Measurements from ENCODE around the gene FAXDC2.

FAXDC2 gene, protein sequence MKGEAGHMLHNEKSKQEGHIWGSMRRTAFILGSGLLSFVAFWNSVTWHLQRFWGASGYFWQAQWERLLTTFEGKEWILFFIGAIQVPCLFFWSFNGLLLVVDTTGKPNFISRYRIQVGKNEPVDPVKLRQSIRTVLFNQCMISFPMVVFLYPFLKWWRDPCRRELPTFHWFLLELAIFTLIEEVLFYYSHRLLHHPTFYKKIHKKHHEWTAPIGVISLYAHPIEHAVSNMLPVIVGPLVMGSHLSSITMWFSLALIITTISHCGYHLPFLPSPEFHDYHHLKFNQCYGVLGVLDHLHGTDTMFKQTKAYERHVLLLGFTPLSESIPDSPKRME

DNA sequence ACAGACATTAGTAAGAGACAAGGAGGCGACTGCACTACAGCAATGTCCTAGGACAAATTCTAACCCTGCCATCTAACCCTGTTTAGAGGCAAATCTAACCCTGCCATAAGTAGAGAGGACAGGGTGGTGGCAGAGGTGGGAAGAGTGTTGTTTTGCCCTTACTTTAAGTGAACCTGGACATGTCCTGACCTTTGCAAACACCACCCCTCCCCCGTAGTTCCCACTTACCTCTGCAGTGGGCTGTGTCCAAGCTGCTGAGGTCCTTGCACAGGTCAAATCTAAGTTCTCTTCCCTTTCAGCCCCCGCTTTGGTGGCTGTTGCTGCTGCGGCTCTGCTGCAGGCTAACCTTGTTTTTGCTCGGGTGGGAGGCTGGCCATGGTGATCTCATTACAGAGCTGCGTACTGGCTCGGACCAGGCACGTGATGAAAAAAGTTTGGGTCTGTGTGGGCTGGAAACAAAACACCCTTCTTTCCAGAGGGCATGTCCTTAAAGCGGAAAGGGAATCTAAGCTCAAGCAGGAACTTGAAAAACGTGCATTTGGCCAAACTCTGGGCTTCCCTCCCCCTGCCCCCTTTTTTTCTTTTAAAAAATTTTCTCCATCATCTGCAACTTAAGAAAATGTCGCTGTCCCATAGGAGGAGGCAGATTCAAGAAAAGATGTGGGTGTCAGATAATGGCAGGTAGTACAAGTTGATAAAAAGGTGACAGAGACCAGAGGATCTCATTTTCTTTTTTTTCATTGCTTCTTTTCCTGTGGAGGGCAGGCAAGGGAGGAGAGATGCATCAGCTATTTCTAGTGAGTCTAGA is at the start of gene FAXDC2:
Gene FAXDC2 (minus strand): TSS at position 349 of the 808 bp plus-strand sequence. CDS start 12,425 bp downstream, outside the sequence.
- TF ChIP-seq, protein P1, sequence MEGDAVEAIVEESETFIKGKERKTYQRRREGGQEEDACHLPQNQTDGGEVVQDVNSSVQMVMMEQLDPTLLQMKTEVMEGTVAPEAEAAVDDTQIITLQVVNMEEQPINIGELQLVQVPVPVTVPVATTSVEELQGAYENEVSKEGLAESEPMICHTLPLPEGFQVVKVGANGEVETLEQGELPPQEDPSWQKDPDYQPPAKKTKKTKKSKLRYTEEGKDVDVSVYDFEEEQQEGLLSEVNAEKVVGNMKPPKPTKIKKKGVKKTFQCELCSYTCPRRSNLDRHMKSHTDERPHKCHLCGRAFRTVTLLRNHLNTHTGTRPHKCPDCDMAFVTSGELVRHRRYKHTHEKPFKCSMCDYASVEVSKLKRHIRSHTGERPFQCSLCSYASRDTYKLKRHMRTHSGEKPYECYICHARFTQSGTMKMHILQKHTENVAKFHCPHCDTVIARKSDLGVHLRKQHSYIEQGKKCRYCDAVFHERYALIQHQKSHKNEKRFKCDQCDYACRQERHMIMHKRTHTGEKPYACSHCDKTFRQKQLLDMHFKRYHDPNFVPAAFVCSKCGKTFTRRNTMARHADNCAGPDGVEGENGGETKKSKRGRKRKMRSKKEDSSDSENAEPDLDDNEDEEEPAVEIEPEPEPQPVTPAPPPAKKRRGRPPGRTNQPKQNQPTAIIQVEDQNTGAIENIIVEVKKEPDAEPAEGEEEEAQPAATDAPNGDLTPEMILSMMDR (conservative IDR thresholded peaks at IDR 0.05): no peak
- H3K27ac ChIP-seq: no peak within 1 kb of the TSS

DNA sequence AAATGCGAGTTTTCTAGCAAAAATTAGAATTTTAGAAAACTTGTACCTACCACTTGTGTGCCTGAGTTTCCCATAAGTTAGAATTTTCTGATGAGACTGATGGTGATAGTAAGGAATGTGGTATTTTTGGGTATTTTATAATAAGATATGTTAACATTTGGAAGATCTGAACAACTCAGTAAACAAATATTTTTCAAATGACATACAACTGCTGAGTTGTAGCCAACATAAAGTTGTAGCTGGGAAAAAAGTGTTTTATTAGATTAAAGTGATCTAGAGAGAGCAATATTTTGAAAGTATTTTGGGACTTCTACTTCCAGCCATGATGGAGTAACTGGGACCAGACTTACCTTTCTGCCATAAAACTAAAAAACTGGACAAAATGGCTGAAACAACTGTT is 49.7 kb upstream of the FAXDC2 start:
- H3K27ac ChIP-seq: no peak overlapping the region
- TF ChIP-seq, protein P1 (conservative IDR thresholded peaks at IDR 0.05): no peak

DNA sequence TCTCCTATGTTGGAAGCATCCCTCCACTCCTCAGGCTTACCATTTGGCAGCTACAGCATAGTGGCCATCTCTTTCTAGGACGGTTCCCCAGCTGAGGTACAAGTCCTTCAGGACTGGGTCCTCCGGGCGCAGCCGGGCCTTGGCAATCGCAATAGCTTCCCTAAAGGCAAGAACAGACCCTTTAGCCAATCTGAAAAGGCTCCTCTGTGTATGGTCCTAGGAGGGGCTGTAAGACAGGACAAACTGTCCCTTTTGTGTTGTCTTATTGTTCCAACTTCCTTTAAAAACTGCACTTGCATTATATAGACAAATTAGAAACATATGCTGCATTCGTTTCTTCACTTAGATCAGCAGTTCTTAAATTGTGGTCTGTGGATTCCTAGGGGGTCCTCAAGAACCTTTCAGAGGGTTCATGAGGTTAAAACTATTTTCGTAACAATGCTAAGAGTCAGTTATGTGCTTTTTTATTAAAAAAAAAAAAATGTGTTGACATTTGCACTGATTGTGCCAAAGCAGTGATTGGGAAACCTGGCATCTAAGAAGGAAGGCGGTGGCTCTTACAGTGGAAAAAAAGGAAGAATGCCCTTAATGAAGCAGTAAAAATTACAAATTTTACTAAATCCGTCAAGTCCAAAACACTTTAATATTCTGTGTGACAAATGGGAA is 48.9 kb upstream of the FAXDC2 start:
- no peak overlapping the region for H3K27ac ChIP-seq

DNA sequence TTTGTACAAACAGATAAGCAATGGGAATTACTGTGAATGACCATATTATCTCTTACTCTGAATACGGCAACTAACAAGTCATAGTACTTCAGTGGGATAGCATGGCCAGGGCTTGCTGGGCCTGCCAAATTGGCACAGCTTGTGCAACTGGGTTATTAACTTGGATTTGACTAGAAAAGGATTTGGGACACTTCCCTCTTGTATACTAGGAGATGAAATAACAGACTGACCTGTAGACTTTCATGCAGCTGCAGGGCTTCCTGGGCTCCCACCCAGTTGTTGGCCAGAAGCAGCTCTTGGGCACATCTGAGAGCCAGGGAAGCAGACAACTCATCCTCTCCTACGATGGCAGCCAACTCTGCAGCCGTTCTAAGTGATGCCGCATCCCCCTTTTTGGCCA is 47.8 kb upstream of the FAXDC2 start:
- TF ChIP-seq, protein P1 (conservative IDR thresholded peaks at IDR 0.05): no peak
- H3K27ac ChIP-seq: no peak overlapping the region

More for the DNA sequence above, 48.9 kb upstream of the FAXDC2 start:
- TF ChIP-seq, protein P1 (conservative IDR thresholded peaks at IDR 0.05): no peak

DNA sequence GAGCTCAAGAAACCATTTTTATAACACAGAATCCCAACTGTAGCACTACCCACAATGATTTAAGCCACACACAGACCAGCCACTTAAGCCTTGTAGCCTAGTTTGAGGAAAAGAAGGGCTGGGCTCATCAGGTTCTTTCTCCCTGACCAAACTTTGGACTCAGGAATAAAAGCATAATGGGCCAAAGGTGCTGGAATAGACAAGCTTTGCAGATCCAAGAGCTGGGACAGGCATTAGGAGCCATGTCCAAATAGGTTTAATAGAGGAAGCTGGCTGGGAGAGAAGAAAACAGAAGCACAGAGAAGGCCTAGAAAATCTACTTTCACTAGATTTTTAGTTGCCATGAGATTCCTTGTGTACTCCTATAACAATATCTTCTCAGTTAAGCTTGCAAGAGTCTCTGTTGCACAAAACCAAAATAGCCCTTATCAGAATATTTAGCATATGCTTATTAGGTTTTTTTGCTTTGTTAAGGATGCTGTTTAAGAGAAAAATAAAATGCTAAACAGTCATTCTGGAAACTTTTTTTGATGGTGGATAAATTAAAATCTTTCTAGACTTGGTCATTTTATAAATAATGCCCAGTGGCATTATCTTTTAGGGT is 46.3 kb upstream of the FAXDC2 start:
- no peak overlapping the region for H3K27ac ChIP-seq
- TF ChIP-seq, protein P1 (conservative IDR thresholded peaks at IDR 0.05): no peak

DNA sequence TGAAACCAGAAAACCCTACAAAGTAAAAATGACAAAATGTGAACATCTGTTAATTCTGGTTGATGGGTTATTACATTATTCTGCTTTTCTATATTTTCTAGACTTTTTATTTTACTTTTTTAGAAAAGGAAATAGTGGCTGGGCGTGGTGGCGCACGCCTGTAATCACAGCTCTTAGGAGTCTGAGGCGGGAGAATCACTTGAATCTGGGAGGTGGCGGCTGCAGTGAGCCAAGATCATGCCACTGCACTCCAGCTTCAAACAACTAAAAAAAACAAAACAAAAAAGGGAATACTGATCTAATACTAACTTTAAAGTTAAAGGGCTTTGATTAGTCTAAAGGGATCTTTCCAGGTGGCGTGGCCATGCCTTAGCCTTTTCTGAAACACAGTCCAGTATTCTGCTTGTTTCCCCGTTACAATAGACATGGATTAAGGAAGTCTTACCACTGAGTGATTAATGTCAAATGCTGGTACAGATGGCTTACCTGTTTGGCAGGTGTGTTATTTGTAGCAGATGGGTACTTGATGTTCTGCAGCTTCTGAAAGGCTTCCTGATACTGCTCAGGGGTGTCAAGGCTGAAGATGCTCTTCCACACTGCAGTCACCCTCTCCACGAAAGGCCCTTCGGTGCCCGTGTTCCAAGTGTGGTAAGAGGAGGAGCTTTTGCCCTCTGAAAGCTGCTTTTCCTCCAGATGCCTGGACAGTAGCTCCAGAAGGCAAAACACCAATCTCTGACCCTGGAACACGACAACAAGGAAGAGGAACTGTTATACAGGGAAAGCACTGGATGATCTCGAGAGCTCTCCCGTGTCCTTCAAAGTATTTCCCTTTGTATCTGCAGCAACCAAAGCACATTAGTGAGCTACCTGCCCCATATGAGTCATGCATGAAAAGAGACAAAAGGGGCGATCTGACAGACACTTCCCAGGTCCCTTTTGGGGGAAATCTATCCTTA is 45.5 kb upstream of the FAXDC2 start:
- TF ChIP-seq, protein P1 (conservative IDR thresholded peaks at IDR 0.05): no peak
- no peak overlapping the region for H3K27ac ChIP-seq

Measured in VCaP (cell line).